CMK (cell line): ENCODE measurements around the gene PRKCE.
A peak's percentile ranks its signal among the peaks of the same experiment; 100 is the strongest.

Experiments
- DNase-seq: peaks from one replicate; pipeline ENCODE4 v3.0.0-alpha.2; 2010; ENCODE audit warnings: low read depth

The PRKCE gene

DNA sequence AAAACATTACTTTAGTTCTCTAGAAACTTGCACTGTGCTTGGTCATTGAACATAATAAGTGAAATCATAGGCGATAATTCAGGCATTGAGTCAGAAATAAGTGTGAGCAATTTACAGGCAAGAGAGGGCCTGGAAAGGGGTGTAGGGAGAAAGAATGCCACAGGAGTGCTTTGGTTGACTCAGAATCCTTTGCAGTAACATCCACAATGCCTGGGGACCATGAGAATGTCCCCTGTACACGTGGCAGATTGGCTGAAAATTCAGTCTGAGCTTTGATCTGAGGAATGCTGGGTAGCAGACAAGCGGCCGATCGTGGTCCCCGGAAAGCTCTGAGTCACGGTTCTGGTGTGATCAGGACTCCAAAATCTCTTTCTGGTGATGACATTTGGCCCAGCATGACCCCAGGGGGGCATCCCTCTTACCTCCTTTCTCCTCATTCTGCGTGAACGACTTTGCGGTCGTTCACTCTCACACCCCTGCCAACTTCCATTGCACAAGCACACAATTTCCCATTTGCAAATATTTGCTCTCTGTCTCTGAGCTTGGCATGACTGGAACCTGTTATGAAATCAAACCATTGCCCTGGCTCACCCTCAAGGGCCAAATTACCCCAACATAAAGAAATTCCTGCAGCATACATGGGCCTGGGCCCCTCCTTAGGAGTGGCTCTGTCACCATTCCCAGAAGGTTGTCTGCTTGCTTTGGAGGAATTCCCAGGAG is 340.7 kb downstream of the PRKCE start:
- DNase-seq, result no peak

GRCh38 chr2:45992741-45993475 is 341.4 kb downstream of the PRKCE start:
- no peak for DNase-seq

- peak; percentile 62 for DNase-seq
Measured at GRCh38 chr2:45993476-45993991, 342.1 kb downstream of the PRKCE start.

GRCh38 chr2:45994060-45994459 is 342.6 kb downstream of the PRKCE start:
- DNase-seq, result no peak

- DNase-seq, result no peak
Measured at GRCh38 chr2:46000660-46001059, 349.2 kb downstream of the PRKCE start.

GRCh38 chr2:46001290-46001689 is 349.8 kb downstream of the PRKCE start:
- no peak for DNase-seq

- no peak for DNase-seq
Measured at GRCh38 chr2:46001741-46002506, 350.4 kb downstream of the PRKCE start.

DNA sequence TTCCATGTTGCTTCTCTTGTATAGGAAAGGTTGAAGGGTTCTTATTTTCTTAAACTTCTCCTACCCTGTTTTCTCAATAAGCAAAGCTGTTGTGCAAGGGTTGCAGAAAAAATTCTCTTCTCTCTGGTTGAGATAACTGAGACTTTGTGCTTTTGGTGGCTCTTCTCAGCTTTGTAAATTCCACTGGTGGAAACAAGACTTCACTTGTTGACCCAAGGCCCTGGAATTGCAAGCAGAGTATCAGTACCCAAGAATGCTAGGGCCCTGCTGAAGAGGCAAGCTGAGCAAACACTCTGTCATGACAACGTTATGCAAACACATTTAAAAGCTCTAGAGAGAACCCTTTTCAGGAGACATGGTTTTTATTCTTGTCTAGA is 351.0 kb downstream of the PRKCE start:
- DNase-seq, result no peak

DNA sequence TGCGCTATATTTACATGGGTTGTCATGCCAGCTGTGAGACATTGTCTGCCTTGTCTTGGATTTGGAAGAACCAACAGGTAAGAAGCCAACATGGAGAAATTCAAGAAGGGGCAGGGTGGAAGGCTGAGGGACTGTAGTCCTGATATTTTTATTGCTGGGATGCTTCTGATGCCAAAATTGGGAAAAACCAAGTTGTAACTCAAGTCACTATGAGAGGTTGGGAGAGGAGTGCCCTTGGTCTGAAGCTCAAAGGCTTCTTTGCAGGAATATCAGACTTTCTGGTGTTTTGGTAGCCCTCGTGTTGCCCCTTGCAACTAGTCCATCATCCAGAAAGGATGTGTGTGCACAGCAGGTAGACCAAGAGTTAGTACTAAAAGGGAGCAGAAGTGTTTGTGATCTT is 351.5 kb downstream of the PRKCE start:
- DNase-seq, result no peak

DNA sequence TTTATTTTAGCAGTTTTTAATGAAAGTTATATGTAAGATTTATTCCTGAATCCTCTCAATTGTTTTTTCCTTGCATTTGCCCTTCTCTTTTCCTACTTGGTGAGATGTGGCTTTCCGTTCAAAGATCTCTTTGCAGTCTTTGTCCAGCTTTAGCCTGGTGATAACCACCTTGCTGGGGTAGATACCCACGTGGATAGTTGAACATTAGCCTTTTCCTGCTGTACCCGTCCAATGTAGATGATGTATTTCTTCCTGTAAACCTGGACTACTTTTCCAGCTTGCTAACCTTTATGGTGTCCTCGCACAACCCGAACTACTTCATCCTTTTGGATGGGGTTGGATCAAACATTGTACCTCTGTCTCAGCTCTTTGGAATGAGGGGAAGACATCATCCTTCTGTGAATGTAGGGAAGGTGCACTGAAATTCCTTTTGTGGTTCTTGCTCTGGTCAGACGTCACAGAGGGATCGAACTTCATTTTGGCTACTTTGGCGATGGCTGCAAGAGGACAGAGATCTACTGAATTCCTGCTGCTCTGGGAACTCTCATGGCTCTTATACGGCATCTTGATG is 352.5 kb downstream of the PRKCE start:
- no peak for DNase-seq

- no peak for DNase-seq
Measured at GRCh38 chr2:46006473-46007025, 355.1 kb downstream of the PRKCE start.

- DNase-seq, result no peak
Measured at GRCh38 chr2:46007412-46007811, 355.9 kb downstream of the PRKCE start.

DNA sequence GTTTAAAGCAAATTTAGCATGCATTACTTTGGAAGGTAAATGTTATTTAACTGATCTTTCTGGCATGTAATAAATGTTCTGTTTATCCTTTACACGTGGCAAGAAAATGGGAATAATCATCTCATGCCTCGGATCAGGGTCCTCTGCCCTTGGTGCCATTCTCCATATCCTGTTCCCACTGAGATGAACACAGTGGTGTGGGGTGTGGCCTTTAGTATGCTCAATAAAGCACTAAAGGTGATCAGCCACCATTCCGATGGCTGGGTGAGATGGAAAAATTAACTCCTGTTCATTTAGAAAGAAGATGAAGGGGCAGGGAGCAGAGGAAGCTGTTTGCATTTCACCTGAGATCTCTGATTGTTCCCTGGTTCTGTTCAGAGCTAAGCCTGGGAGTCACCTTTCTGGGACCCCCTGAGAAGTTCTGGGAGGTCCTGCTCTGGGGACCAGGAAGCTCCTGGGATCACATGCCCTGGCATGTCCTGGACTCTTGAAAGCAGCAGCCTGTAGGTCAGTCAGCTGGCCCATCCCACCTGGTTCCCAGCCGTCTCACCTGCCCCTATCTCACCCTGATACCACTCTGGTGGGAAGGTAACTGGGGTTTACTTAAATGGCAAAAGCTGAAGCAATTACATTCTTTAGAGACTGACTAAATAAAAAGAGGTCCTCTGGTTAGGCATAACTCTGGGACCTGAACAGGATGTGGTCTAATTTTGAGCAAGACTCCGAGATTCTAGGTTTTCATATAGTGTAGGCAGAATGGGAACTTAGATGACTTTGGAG is 356.8 kb downstream of the PRKCE start:
- DNase-seq, result no peak

DNA sequence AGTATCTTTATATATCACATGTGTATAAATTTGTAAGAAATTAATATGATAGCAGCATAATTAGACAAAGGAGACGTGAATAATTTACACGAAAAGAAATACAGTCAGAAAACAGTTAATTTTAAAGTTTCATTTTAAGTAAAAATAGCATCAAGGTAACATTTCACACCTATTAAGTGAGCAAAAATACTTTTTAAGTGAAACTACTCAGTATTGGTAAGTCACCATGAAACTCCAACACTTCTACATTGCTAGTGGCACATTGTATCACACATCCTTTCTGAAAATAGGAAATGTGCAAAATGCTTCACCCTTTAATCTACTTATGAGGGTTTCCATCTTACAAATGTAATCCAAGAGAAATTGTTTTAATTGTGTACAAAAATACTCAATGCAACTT is 357.8 kb downstream of the PRKCE start:
- DNase-seq, result no peak

- no peak for DNase-seq
Measured at GRCh38 chr2:46009772-46010171, 358.3 kb downstream of the PRKCE start.

- no peak for DNase-seq
Measured at GRCh38 chr2:46010223-46010924, 358.9 kb downstream of the PRKCE start.

- DNase-seq, result no peak
Measured at GRCh38 chr2:46010925-46011490, 359.5 kb downstream of the PRKCE start.

GRCh38 chr2:46012618-46013240 is 361.3 kb downstream of the PRKCE start:
- DNase-seq, result no peak

DNA sequence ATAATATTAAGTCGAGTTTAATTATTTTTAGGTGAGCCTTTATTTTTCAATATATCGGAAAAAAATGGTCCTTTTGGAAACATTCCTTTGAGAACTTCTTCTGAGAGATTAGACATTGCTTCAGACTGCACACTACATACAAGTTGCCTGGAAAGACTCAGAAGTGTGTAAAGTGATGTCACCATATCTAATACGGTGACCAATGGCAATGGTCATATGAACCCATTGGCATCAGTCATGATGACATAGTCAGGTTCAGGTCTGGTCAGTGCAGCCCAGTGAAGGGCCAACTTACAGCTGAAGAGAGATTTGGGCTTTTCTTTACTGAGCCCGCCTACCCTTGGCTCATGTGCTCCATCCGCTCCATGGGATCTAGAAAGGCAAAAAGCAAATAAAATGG is 362.3 kb downstream of the PRKCE start:
- no peak for DNase-seq
